ENCODE results near the gene STK31.
"Not testable (repeated sequence)": the region's sequence is repeated elsewhere in the genome, so short reads cannot be mapped to it uniquely, and the experiment has no call there.

Gene STK31

GRCh38 chr7:23721456-23721855 lies 11.4 kb downstream of the STK31 start (continued):
- no peak for TF ChIP-seq TSHZ2 (CRISPR knock-in tag; IDR thresholded peaks at IDR 0.05)
- no peak for TF ChIP-seq BACH2 (CRISPR knock-in tag; IDR thresholded peaks at IDR 0.05; ENCODE audit: borderline replicate concordance)

GRCh38 chr7:23722587-23723216 lies 12.7 kb downstream of the STK31 start:
- not testable (repeated sequence) for ATAC-seq

- not testable (repeated sequence) for ATAC-seq
Measured at GRCh38 chr7:23724113-23724512, 14.1 kb downstream of the STK31 start.

- no peak for ATAC-seq
- TF ChIP-seq PATZ1 (CRISPR knock-in tag; IDR thresholded peaks at IDR 0.05; ENCODE audit: borderline replicate concordance) (no peak), SNAI2 (CRISPR knock-in tag; IDR thresholded peaks at IDR 0.05) (no peak), BACH2 (CRISPR knock-in tag; IDR thresholded peaks at IDR 0.05; ENCODE audit: borderline replicate concordance) (no peak), ARNTL (CRISPR knock-in tag; IDR thresholded peaks at IDR 0.05; ENCODE audit: borderline replicate concordance, low read depth) (no peak), ZNF8 (CRISPR knock-in tag; IDR thresholded peaks at IDR 0.05) (no peak), ZNF565 (CRISPR knock-in tag; conservative IDR thresholded peaks at IDR 0.05; ENCODE audit: low read depth) (no peak), ZFP30 (CRISPR knock-in tag; IDR thresholded peaks at IDR 0.05) (no peak), CSRNP3 (CRISPR knock-in tag; IDR thresholded peaks at IDR 0.05) (no peak), POU6F1 (CRISPR knock-in tag; IDR thresholded peaks at IDR 0.05; ENCODE audit: borderline replicate concordance, low read depth) (no peak), CREB5 (CRISPR knock-in tag; IDR thresholded peaks at IDR 0.05; ENCODE audit: low read depth) (no peak), CSDC2 (CRISPR knock-in tag; IDR thresholded peaks at IDR 0.05) (no peak), ISL1 (CRISPR knock-in tag; IDR thresholded peaks at IDR 0.05) (no peak)
Measured at GRCh38 chr7:23742051-23742450, 32.0 kb downstream of the STK31 start.

- ATAC-seq = no peak
- TF ChIP-seq CSDC2 (CRISPR knock-in tag; IDR thresholded peaks at IDR 0.05) = no peak
- TF ChIP-seq POU6F1 (CRISPR knock-in tag; IDR thresholded peaks at IDR 0.05; ENCODE audit: borderline replicate concordance, low read depth) = no peak
- no peak for TF ChIP-seq TCF4 (CRISPR knock-in tag; IDR thresholded peaks at IDR 0.05; ENCODE audit: borderline replicate concordance)
- no peak for TF ChIP-seq ZNF8 (CRISPR knock-in tag; IDR thresholded peaks at IDR 0.05)
- TF ChIP-seq SNAI2 (CRISPR knock-in tag; IDR thresholded peaks at IDR 0.05) = no peak
- TF ChIP-seq ESRRG (CRISPR knock-in tag; IDR thresholded peaks at IDR 0.05) = no peak
- TF ChIP-seq RARB (CRISPR knock-in tag; IDR thresholded peaks at IDR 0.05) = no peak
- TF ChIP-seq ZNF70 (CRISPR knock-in tag; IDR thresholded peaks at IDR 0.05) = no peak
- TF ChIP-seq PPARA (CRISPR knock-in tag; IDR thresholded peaks at IDR 0.05; ENCODE audit: borderline replicate concordance) = no peak
- no peak for TF ChIP-seq TOX (CRISPR knock-in tag; IDR thresholded peaks at IDR 0.05; ENCODE audit: borderline replicate concordance)
- no peak for TF ChIP-seq ARNTL (CRISPR knock-in tag; IDR thresholded peaks at IDR 0.05; ENCODE audit: borderline replicate concordance, low read depth)
Measured at GRCh38 chr7:23743226-23743625, 33.2 kb downstream of the STK31 start.

Measured in SK-N-SH treated with all-trans-retinoic acid at 6 μM for 48 hours (cell line).